ENCODE results near the gene GARNL3. TPM values are rescaled to one million over a fixed set of nuclear protein-coding genes. Genes with fewer than 3 reads are reported as not detected.

GARNL3 gene
- total and polyA plus RNA-seq, 2 of the 13 experiments (the other 11 are each of a cell fraction or from before 2014, with no cell fraction given), result 3.9 to 11.0 TPM

DNA sequence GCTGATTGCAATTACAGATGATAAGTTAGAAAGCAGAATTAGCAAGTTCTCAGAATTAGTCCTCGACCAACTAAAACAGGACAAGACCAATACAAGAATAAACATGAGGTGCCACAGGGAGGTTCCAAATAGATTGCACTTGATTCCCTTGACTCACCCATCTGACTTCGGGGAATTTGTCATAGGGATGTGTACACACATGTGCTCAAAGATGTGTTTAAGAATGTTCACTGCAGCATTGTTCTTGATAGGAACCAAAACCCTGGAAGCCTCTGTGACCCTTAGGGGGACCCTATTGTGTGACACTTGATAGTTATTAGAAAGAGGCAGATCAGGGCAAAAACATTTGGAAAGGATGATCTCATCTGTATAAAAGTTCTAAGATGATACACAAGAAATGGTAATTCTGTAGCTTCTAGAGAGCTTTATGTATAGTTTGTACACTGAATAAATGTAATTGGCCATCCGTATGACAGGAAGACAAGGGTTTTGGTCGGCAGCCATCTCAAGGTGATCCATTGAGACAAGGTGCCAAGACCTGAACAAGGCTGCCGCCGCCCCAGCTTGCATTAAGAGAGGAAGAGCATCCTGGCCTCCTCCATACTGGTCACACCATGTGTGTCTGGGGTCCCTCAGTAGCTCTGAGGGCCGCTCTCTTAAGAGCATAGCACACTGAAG lies 48.2 kb upstream of the GARNL3 start (continued):
- TF ChIP-seq, protein P1, sequence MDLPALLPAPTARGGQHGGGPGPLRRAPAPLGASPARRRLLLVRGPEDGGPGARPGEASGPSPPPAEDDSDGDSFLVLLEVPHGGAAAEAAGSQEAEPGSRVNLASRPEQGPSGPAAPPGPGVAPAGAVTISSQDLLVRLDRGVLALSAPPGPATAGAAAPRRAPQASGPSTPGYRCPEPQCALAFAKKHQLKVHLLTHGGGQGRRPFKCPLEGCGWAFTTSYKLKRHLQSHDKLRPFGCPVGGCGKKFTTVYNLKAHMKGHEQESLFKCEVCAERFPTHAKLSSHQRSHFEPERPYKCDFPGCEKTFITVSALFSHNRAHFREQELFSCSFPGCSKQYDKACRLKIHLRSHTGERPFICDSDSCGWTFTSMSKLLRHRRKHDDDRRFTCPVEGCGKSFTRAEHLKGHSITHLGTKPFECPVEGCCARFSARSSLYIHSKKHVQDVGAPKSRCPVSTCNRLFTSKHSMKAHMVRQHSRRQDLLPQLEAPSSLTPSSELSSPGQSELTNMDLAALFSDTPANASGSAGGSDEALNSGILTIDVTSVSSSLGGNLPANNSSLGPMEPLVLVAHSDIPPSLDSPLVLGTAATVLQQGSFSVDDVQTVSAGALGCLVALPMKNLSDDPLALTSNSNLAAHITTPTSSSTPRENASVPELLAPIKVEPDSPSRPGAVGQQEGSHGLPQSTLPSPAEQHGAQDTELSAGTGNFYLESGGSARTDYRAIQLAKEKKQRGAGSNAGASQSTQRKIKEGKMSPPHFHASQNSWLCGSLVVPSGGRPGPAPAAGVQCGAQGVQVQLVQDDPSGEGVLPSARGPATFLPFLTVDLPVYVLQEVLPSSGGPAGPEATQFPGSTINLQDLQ (CRISPR knock-in tag; IDR thresholded peaks at IDR 0.05), result no peak
- TF ChIP-seq TEAD2 (CRISPR knock-in tag; IDR thresholded peaks at IDR 0.05), result no peak

DNA sequence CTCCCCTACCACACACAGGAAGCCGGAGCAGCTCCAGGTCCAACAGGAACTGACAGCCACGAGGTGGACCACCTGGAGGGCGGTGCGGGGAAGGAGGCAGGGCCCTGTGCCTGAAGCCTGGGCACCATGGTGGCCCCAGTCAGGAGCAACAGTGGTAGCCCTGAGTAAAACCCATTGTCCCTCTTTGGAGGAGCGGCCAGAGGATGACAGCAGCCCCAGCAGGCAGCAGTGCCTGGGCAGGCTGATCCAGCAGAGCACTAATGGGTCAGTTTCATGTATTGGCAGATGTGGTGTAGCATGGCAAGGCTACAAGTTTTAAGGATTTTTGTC lies 47.7 kb upstream of the GARNL3 start:
- CTCF ChIA-PET (ENCODE audit: low intra/inter-chr PET ratio, low total read pairs), result no interaction called here
- ATAC-seq, result no peak
- Histone ChIP-seq H3K4me3 (replicated peaks in 1 of 3; ENCODE audit: insufficient read depth in 1 of 3, low read depth in 2 of 3, low read length in 3 of 3) (no peak overlapping the region), H2AFZ (ENCODE audit: low read length) (no peak overlapping the region), H4K20me1 (ENCODE audit: insufficient read depth, low read length) (no peaks in the 10 kb centered on the region), H3K9ac (ENCODE audit: insufficient read depth, low read depth, low read length) (no peak overlapping the region), H3K9me3 (ENCODE audit: low read length) (no peaks in the 10 kb centered on the region), H3K4me2 (ENCODE audit: low read depth, low read length) (no peak overlapping the region), H3K27ac (ENCODE audit: extremely low read length, insufficient read depth, low read length) (no peak overlapping the region), H3K79me2 (ENCODE audit: insufficient read depth, low read length) (no peaks in the 10 kb centered on the region), H3K4me1 (ENCODE audit: insufficient read depth, low read length) (peaks cover 6% of the 10 kb centered on the region), H3K27me3 (ENCODE audit: control insufficient read depth in 1 of 2, insufficient read depth in 2 of 2, low read length in 2 of 2) (no peaks in the 10 kb centered on the region; a peak in 1 of 5 replicates), H3K36me3 (replicated peaks in 1 of 2; ENCODE audit: control insufficient read depth in 1 of 2, insufficient read depth in 2 of 2, low read length in 2 of 2) (no peaks in the 10 kb centered on the region)
- FAIRE-seq, result no peak
- no TSS peak for BruUV-seq (replicated peaks)
- no peak for TF ChIP-seq GABPB1 (CRISPR knock-in tag; IDR thresholded peaks at IDR 0.05)
- no peak for DNase-seq (ENCODE audit: low spot score)
- POLR2A ChIA-PET, result no interaction called here
- intact Hi-C loops (cut with micrococcal nuclease; ENCODE audit: unreplicated experiment) (no loop called here), in situ Hi-C loops (cut with HindIII; ENCODE audit: extremely low pct_ligation_motif_present, low pct_unique_long_range_greater_than_20kb) (no loop called here)
- 83% methylated on average over 3 of the region's 5 CpGs for whole genome bisulfite sequencing (ENCODE audit: low lambda C conversion rate)

- BruUV-seq (replicated peaks), result no TSS peak
- TF ChIP-seq GATAD1 (CRISPR knock-in tag; IDR thresholded peaks at IDR 0.05) (no peak), BCL6 (CRISPR knock-in tag; IDR thresholded peaks at IDR 0.05) (no peak), FOSL2 (CRISPR knock-in tag; IDR thresholded peaks at IDR 0.05) (no peak), NBN (conservative IDR thresholded peaks at IDR 0.05) (no peak), ARNT2 (CRISPR knock-in tag; IDR thresholded peaks at IDR 0.05; ENCODE audit: low read depth) (no peak), REL (CRISPR knock-in tag; conservative IDR thresholded peaks at IDR 0.05) (no peak)
- TF ChIP-seq, protein P2, sequence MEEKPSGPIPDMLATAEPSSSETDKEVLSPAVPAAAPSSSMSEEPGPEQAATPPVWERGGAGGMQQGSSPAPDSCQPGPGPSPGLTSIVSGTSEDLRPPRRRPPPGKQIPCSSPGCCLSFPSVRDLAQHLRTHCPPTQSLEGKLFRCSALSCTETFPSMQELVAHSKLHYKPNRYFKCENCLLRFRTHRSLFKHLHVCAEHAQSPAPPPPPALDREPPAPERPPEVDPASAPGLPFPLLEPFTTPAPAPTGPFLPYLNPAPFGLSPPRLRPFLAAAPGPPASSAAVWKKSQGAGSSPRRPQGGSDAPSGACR (CRISPR knock-in tag; IDR thresholded peaks at IDR 0.05), result no peak
- TF ChIP-seq, protein P3, sequence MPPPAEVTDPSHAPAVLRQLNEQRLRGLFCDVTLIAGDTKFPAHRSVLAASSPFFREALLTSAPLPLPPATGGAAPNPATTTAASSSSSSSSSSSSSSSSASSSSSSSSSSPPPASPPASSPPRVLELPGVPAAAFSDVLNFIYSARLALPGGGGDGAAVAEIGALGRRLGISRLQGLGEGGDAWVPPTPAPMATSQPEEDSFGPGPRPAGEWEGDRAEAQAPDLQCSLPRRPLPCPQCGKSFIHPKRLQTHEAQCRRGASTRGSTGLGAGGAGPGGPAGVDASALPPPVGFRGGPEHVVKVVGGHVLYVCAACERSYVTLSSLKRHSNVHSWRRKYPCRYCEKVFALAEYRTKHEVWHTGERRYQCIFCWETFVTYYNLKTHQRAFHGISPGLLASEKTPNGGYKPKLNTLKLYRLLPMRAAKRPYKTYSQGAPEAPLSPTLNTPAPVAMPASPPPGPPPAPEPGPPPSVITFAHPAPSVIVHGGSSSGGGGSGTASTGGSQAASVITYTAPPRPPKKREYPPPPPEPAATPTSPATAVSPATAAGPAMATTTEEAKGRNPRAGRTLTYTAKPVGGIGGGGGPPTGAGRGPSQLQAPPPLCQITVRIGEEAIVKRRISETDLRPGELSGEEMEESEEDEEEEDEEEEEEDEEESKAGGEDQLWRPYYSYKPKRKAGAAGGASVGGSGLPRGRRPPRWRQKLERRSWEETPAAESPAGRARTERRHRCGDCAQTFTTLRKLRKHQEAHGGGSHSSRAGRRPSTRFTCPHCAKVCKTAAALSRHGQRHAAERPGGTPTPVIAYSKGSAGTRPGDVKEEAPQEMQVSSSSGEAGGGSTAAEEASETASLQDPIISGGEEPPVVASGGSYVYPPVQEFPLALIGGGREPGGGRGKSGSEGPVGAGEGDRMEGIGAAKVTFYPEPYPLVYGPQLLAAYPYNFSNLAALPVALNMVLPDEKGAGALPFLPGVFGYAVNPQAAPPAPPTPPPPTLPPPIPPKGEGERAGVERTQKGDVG (CRISPR knock-in tag; IDR thresholded peaks at IDR 0.05; ENCODE audit: borderline replicate concordance), result no peak
Measured at GRCh38 chr9:127218818-127219217, 45.8 kb upstream of the GARNL3 start.

More at GRCh38 chr9:127218818-127219217, 45.8 kb upstream of the GARNL3 start:
- in situ Hi-C loops (cut with HindIII; ENCODE audit: extremely low pct_ligation_motif_present, low pct_unique_long_range_greater_than_20kb), result no loop called here
- WGBS (ENCODE audit: low lambda C conversion rate), result 73% methylated on average over 6 of the region's 10 CpGs
- Histone ChIP-seq H4K20me1 (ENCODE audit: insufficient read depth, low read length) (no peaks in the 10 kb centered on the region), H3K4me2 (ENCODE audit: low read depth, low read length) (no peak overlapping the region), H2AFZ (ENCODE audit: low read length) (no peak overlapping the region), H3K36me3 (replicated peaks in 1 of 2; ENCODE audit: control insufficient read depth in 1 of 2, insufficient read depth in 2 of 2, low read length in 2 of 2) (no peaks in the 10 kb centered on the region), H3K4me3 (replicated peaks in 1 of 3; ENCODE audit: insufficient read depth in 1 of 3, low read depth in 2 of 3, low read length in 3 of 3) (no peak overlapping the region), H3K27ac (ENCODE audit: extremely low read length, insufficient read depth, low read length) (no peak overlapping the region), H3K9ac (ENCODE audit: insufficient read depth, low read depth, low read length) (no peak overlapping the region), H3K9me3 (ENCODE audit: low read length) (no peaks in the 10 kb centered on the region), H3K27me3 (ENCODE audit: control insufficient read depth in 1 of 2, insufficient read depth in 2 of 2, low read length in 2 of 2) (peaks cover 0 to 4% of the 10 kb centered on the region in 2 experiments; a peak in 2 of 5 replicates), H3K4me1 (ENCODE audit: insufficient read depth, low read length) (peaks cover 18% of the 10 kb centered on the region), H3K79me2 (ENCODE audit: insufficient read depth, low read length) (no peaks in the 10 kb centered on the region)
- FAIRE-seq (no peak), DNase-seq (ENCODE audit: low spot score) (no peak), ATAC-seq (peak; percentile 21; the same call in 1 of the 3 replicates)
- ChIA-PET CTCF (ENCODE audit: low intra/inter-chr PET ratio, low total read pairs) (no interaction called here), POLR2A (no interaction called here)
- intact Hi-C loops (cut with micrococcal nuclease; ENCODE audit: unreplicated experiment), result no loop called here
